ENCODE data around the gene TMEM255B.
A peak's percentile ranks its signal among the peaks of the same experiment; 100 is the strongest.

DNA sequence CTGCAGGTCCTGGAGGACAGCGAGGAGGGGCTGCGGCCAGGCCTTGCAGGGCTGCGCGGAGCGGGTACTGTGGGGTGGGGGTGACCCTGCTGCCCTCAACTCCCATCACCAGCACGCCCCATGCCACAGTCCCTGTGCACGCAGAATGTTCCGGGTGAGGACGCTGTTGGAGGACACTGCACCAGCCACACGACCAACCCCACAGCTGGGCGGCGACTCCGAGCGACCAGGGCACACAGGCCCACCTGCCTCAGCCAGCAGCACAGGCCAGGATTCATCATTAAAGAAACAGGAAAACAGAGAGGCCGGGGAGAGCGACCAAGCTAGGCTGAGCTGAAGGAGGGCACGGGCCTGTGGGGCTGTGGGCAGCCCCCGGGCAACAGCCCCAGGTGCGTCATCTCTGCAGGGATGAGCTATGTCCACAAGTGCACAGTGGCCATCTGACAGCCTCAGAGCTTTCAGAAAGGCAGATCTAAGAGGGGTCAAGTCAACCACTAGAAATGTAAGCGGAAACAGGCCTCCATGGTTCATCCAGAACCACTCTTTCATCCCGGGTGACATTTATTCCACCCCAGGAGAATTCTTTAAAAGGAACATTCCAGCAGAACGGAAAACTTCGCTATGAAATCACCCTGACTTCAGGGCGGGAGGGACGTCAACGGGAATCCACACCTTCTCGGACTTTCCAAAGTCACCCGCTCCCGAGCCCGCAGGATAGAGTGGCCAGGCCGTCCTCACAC, 103.3 kb downstream of the TMEM255B start:
- TF ChIP-seq, protein P1, sequence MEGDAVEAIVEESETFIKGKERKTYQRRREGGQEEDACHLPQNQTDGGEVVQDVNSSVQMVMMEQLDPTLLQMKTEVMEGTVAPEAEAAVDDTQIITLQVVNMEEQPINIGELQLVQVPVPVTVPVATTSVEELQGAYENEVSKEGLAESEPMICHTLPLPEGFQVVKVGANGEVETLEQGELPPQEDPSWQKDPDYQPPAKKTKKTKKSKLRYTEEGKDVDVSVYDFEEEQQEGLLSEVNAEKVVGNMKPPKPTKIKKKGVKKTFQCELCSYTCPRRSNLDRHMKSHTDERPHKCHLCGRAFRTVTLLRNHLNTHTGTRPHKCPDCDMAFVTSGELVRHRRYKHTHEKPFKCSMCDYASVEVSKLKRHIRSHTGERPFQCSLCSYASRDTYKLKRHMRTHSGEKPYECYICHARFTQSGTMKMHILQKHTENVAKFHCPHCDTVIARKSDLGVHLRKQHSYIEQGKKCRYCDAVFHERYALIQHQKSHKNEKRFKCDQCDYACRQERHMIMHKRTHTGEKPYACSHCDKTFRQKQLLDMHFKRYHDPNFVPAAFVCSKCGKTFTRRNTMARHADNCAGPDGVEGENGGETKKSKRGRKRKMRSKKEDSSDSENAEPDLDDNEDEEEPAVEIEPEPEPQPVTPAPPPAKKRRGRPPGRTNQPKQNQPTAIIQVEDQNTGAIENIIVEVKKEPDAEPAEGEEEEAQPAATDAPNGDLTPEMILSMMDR (optimal IDR thresholded peaks at IDR 0.05 in 1 of 3, IDR thresholded peaks at IDR 0.05 in 1 of 3, conservative IDR thresholded peaks at IDR 0.05 in 1 of 3; ENCODE audit: extremely low read depth in 1 of 3, insufficient read depth in 2 of 3, low read length in 3 of 3) = peak in 1 of 3 experiments; percentile 6
- TF ChIP-seq EZH2 (IDR thresholded peaks at IDR 0.05; ENCODE audit: low read length) = no peak
